HepG2 (cell line): ENCODE measurements around the gene TMIGD2. TPM values are rescaled to one million over a fixed set of nuclear protein-coding genes. Genes with fewer than 3 reads are reported as not detected.

Experiments used
- ATF2 ChIP-seq: sonication (generic); formaldehyde crosslinking; IDR thresholded peaks from 2 replicates; pipeline ENCODE4 v1.4.0; 2020; ENCODE audit warnings: missing genetic modification reagents
- EHMT2 ChIP-seq: fragments of 200-600 bp; sonication (generic); IDR thresholded peaks from 2 replicates; pipeline ENCODE4 v1.7.0; 2017; ENCODE audit warnings: antibody characterized with exemption, low read depth, low read length, borderline replicate concordance
- KDM3A ChIP-seq: IDR thresholded peaks from 2 replicates; pipeline ENCODE4 v1.6.1; 2018; ENCODE audit warnings: low read depth, missing compliant biosample characterization
- MAZ ChIP-seq, 2 experiments: sonication (generic) in 1 of 2; formaldehyde crosslinking in 1 of 2; IDR thresholded peaks; 2 replicates each; pipeline versions ENCODE4 v1.5.0 to v1.6.1; 2012 to 2020; ENCODE audit warnings: low read depth in 2 of 2, mild to moderate bottlenecking in 2 of 2, borderline replicate concordance in 1 of 2, improper control_type of control experiment in 1 of 2, low read length in 1 of 2, missing genetic modification reagents in 1 of 2, moderate library complexity in 1 of 2
- MLX ChIP-seq: IDR thresholded peaks from 2 replicates; pipeline ENCODE4 v1.6.1; 2016
- PPARG ChIP-seq: conservative IDR thresholded peaks from 2 replicates; pipeline ENCODE4 v1.6.1; 2016; ENCODE audit warnings: missing biosample characterization, missing genetic modification reagents
- RCOR2 ChIP-seq: IDR thresholded peaks from 2 replicates; pipeline ENCODE4 v1.6.1; 2016; ENCODE audit warnings: missing biosample characterization, missing genetic modification reagents
- SALL1 ChIP-seq: sonication (generic); formaldehyde crosslinking; IDR thresholded peaks from 2 replicates; pipeline ENCODE4 v1.8.0; 2022; ENCODE audit warnings: mild to moderate bottlenecking, missing genetic modification reagents
- SMYD3 ChIP-seq: sonication (generic); formaldehyde crosslinking; IDR thresholded peaks from 2 replicates; pipeline ENCODE4 v1.8.1; 2023; ENCODE audit warnings: mild to moderate bottlenecking, missing genetic modification reagents
- SP4 ChIP-seq: sonication (generic); formaldehyde crosslinking; IDR thresholded peaks from 2 replicates; pipeline ENCODE4 v1.8.1; 2023; ENCODE audit warnings: mild to moderate bottlenecking, missing genetic modification reagents
- SSRP1 ChIP-seq: IDR thresholded peaks from 2 replicates; pipeline ENCODE4 v1.6.1; 2016; ENCODE audit warnings: control low read depth
- ZBTB20 ChIP-seq: sonication (generic); formaldehyde crosslinking; IDR thresholded peaks from 2 replicates; pipeline ENCODE4 v1.8.1; 2023; ENCODE audit warnings: missing genetic modification reagents, low read depth, mild to moderate bottlenecking, borderline replicate concordance
- ZNF337 ChIP-seq: sonication (generic); formaldehyde crosslinking; IDR thresholded peaks from 2 replicates; pipeline ENCODE4 v1.5.1; 2020; ENCODE audit warnings: missing genetic modification reagents, low read depth, mild to moderate bottlenecking, borderline replicate concordance
- ZNF558 ChIP-seq: sonication (generic); formaldehyde crosslinking; IDR thresholded peaks from 2 replicates; pipeline ENCODE4 v1.9.0; 2022; ENCODE audit warnings: mild to moderate bottlenecking, missing genetic modification reagents, borderline replicate concordance
- ZNF580 ChIP-seq: IDR thresholded peaks from 2 replicates; pipeline ENCODE4 v1.6.1; 2016; ENCODE audit warnings: low read depth, borderline replicate concordance
- ZNF878 ChIP-seq: sonication (generic); formaldehyde crosslinking; IDR thresholded peaks from 2 replicates; pipeline ENCODE4 v1.8.1; 2023; ENCODE audit warnings: mild to moderate bottlenecking, missing genetic modification reagents, moderate library complexity
- ZZZ3 ChIP-seq: sonication (generic); formaldehyde crosslinking; IDR thresholded peaks from 2 replicates; pipeline ENCODE4 v1.4.0; 2020; ENCODE audit warnings: missing genetic modification reagents, mild to moderate bottlenecking, borderline replicate concordance
- polyA plus RNA-seq, 8 experiments: library from polyadenylated mRNA; depleted of rRNA in 3 of 8; stranded (reverse) in 7 of 8; unstranded in 1 of 8; fragments of >200 nt; fragmentation: Illumina TruSeq in 4 of 8; extraction: Trizol in 4 of 8; gene quantifications; 2 replicates each; pipeline versions ENCODE4 v1.2.1 to v1.2.3, GENCODE V29; 2011 to 2016; ENCODE audit warnings: low read depth in 4 of 8, missing spikeins in 1 of 8, mixed read lengths in 1 of 8; ENCODE audit not compliant: insufficient read depth in 1 of 8
- total RNA-seq, 5 experiments: library from RNA; depleted of rRNA; stranded (reverse); fragments of >200 nt; fragmentation: Illumina TruSeq; extraction: Trizol; gene quantifications; 2 replicates each; pipeline ENCODE4 v1.2.3, GENCODE V29; 2016; ENCODE audit warnings: low read depth in 1 of 5
- TF ChIP-seq, protein P1 (sequence below): sonication (generic); formaldehyde crosslinking; IDR thresholded peaks from 2 replicates; pipeline ENCODE4 v1.4.0; 2020; ENCODE audit warnings: missing genetic modification reagents
- TF ChIP-seq, protein P2 (sequence below): sonication (generic); formaldehyde crosslinking; IDR thresholded peaks from 2 replicates; pipeline ENCODE4 v1.4.0; 2020; ENCODE audit warnings: missing genetic modification reagents, mild to moderate bottlenecking, borderline replicate concordance

Gene TMIGD2
- total and polyA plus RNA-seq, 2 of the 13 experiments (the other 11 are each of a cell fraction or from before 2014, with no cell fraction given) = 0.11 to 1.0 TPM

GRCh38 chr19:4342615-4343369 lies 40.6 kb upstream of the TMIGD2 start (continued):
- TF ChIP-seq MAZ (IDR thresholded peaks at IDR 0.05; ENCODE audit: borderline replicate concordance, low read depth, low read length) = 0 out of 2 replicates have a peak, but pooled peaks have one; percentile 20
- TF ChIP-seq MAZ (CRISPR knock-in tag; IDR thresholded peaks at IDR 0.05; ENCODE audit: low read depth) = peak; percentile 22; the same call in 1 of the 2 replicates
- no peak for TF ChIP-seq ZZZ3 (CRISPR knock-in tag)
- TF ChIP-seq KDM3A (CRISPR knock-in tag) = peak; percentile 90
- TF ChIP-seq ZNF580 (CRISPR knock-in tag) = no peak
- TF ChIP-seq, protein P1, sequence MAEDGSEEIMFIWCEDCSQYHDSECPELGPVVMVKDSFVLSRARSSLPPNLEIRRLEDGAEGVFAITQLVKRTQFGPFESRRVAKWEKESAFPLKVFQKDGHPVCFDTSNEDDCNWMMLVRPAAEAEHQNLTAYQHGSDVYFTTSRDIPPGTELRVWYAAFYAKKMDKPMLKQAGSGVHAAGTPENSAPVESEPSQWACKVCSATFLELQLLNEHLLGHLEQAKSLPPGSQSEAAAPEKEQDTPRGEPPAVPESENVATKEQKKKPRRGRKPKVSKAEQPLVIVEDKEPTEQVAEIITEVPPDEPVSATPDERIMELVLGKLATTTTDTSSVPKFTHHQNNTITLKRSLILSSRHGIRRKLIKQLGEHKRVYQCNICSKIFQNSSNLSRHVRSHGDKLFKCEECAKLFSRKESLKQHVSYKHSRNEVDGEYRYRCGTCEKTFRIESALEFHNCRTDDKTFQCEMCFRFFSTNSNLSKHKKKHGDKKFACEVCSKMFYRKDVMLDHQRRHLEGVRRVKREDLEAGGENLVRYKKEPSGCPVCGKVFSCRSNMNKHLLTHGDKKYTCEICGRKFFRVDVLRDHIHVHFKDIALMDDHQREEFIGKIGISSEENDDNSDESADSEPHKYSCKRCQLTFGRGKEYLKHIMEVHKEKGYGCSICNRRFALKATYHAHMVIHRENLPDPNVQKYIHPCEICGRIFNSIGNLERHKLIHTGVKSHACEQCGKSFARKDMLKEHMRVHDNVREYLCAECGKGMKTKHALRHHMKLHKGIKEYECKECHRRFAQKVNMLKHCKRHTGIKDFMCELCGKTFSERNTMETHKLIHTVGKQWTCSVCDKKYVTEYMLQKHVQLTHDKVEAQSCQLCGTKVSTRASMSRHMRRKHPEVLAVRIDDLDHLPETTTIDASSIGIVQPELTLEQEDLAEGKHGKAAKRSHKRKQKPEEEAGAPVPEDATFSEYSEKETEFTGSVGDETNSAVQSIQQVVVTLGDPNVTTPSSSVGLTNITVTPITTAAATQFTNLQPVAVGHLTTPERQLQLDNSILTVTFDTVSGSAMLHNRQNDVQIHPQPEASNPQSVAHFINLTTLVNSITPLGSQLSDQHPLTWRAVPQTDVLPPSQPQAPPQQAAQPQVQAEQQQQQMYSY (CRISPR knock-in tag) = no peak; the same call in 1 of the 2 replicates
- TF ChIP-seq ATF2 (CRISPR knock-in tag) = peak; percentile 56; the same call in 1 of the 2 replicates
- TF ChIP-seq SSRP1 = no peak; the same call in 1 of the 2 replicates
- TF ChIP-seq ZNF337 = no peak
- peak; percentile 83; the same call in 1 of the 2 replicates for TF ChIP-seq SALL1 (CRISPR knock-in tag)
- TF ChIP-seq, protein P2, sequence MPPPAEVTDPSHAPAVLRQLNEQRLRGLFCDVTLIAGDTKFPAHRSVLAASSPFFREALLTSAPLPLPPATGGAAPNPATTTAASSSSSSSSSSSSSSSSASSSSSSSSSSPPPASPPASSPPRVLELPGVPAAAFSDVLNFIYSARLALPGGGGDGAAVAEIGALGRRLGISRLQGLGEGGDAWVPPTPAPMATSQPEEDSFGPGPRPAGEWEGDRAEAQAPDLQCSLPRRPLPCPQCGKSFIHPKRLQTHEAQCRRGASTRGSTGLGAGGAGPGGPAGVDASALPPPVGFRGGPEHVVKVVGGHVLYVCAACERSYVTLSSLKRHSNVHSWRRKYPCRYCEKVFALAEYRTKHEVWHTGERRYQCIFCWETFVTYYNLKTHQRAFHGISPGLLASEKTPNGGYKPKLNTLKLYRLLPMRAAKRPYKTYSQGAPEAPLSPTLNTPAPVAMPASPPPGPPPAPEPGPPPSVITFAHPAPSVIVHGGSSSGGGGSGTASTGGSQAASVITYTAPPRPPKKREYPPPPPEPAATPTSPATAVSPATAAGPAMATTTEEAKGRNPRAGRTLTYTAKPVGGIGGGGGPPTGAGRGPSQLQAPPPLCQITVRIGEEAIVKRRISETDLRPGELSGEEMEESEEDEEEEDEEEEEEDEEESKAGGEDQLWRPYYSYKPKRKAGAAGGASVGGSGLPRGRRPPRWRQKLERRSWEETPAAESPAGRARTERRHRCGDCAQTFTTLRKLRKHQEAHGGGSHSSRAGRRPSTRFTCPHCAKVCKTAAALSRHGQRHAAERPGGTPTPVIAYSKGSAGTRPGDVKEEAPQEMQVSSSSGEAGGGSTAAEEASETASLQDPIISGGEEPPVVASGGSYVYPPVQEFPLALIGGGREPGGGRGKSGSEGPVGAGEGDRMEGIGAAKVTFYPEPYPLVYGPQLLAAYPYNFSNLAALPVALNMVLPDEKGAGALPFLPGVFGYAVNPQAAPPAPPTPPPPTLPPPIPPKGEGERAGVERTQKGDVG (CRISPR knock-in tag) = peak; percentile 37; the same call in 1 of the 2 replicates
- TF ChIP-seq ZNF558 (CRISPR knock-in tag) = peak; percentile 37; the same call in 1 of the 2 replicates
- TF ChIP-seq SP4 = no peak
- peak; percentile 85 for TF ChIP-seq PPARG (CRISPR knock-in tag)
- no peak for TF ChIP-seq RCOR2 (CRISPR knock-in tag)
- no peak for TF ChIP-seq SMYD3 (CRISPR knock-in tag)
- TF ChIP-seq EHMT2 = no peak
- TF ChIP-seq ZNF878 (CRISPR knock-in tag) = no peak
- peak; percentile 30; the same call in 1 of the 2 replicates for TF ChIP-seq MLX (CRISPR knock-in tag)
- TF ChIP-seq ZBTB20 (CRISPR knock-in tag) = 0 out of 2 replicates have a peak, but pooled peaks have one; percentile 11
